GM18858 (cell line): ENCODE data around the gene CNST.
A peak's percentile ranks its signal among the peaks of the same experiment; 100 is the strongest.

Experiments used
- ATAC-seq: cut with Tn5 transposase; IDR thresholded peaks from one replicate; pipeline ENCODE4 v1.9.1; 2021; ENCODE audit not compliant: unreplicated experiment

CNST gene, protein sequence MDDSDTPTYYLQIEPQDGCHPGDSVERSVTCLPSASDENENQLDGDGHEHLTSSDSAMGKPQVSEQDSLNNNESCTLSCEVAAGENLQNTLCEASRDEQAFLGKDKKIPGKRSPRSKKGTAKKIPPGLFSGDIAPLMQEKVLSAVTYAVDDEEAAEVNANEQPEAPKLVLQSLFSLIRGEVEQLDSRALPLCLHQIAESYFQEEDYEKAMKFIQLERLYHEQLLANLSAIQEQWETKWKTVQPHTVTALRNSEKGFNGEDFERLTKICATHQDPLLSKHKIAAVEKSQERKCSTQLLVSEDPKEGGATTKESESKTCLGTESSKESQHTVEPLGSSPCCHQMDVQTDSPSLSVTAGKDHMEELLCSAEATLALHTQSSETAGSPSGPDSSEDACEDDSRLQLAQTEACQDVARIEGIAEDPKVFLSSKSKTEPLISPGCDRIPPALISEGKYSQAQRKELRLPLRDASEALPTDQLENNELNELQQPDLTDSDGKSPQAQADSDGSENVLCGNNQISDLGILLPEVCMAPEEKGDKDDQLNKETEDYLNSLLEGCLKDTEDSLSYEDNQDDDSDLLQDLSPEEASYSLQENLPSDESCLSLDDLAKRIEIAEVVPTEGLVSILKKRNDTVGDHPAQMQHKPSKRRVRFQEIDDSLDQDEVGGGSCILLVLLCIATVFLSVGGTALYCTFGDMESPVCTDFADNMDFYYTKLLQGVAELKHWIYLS

DNA sequence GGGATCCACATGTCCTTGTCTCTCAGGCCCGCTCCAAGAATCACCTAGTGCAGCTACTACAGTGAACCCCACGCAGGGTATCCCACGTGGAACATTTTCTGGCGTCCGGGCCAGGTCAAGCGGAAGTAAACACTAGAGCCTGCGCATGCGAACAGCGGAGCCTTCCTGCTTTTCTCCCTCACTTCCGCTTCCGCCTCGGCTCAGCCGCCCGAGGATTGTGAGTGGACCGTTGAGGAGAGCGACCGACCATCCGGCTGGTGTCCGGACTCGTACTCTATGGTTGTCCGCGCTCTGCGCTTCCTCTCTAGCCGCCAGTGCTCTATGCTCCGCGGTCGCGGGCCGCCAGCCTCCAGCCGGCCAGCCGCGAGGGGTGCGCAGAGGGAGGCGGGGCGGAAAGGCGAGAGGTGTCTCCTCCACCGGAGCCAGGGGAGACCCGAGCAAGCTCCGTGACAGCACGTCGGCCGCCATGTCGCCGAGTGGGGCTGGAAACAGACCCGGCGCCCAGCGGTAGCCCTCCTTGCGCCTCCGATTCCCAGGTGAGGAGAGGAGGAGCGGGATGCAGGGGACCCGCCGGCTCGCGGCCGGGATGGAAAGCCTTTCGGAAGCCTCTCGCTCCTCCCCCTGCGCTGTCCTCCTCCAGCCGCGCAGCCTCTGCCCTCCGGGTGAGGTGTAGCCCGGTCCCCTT lies at the start of gene CNST, which contains the start of gene TFB2M:
Gene CNST (plus strand): TSS at position 329 of the 685 bp plus-strand sequence. CDS start 25,107 bp downstream, outside the sequence.
Gene TFB2M (minus strand): TSS at position 134 of the 685 bp plus-strand sequence. CDS start 123 bp downstream, at position 11.
- ATAC-seq = peak; percentile 93

DNA sequence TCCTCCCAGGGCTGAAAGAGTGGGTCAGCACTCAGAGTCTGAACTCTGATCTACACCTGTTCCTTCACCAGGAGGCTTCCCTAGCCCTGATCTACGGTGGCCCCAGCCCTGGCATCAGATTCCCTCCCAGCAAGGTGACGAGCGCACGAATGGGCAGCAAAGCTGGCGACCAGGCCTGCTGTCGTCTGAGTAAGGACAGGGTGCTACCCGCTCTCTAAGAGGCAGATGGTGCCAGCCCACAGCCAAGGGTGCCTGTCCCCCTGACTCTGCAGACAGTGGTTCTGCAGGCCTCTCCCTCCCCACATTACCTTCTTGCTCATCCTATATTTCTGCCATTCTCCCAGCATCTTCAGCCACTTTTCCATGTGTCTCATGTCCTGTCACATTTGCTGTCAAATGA lies 48.9 kb upstream of the CNST start:
- ATAC-seq = no peak

DNA sequence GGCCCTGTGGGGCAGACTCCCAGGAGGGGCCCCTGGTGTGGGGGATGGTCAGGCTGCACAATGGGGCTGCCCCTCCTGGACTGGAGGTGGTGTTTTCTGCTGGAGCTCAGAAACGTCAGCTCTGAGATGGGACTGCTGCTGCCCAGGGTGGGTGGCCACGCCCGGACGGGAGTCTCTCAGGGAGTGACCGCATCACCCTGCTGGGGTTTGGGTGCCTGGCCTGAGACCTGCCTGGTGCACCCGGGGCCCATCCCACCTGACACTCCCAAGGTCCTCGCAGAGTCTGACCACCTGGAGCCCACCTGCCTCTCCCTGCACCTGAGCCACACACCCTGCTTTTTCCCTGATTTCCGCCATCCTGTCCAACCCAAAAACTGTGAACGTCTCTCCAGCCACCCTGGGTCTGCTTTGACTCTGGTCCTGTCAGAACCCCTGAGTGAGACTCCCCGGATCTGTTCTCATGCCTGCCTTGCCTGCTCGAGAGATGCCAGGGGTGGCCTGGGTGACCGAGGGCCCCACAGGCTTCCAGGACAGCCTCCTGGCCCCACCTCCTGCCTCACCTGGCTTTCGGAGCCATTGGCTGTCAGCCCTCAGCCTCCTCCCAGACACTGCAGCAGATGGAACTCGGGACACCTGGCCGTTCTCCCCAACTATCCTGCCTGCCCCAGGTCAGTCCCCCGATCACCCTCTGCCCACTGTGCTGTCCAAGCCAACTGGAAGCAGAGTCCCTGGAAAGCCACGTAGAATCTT lies 47.6 kb upstream of the CNST start:
- no peak for ATAC-seq

DNA sequence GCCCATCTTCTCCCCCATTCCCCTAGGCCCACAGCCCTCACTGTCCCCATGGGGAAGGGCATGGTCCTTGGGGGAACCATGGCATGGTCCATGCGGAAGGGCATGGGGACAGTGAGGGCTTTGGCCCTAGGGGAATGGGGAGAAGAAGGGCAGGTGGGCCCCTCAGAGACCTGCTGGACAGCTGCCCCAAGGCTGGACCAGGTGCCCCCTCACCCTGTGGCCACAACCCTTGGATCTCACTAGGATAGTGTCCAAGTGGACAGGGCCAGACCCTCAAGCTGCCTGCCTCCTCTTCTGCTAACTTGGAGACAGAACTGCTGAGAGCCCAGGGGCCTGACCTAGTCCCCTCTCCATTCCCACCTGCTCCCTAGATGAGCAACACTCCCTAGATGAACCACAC lies 46.7 kb upstream of the CNST start:
- no peak for ATAC-seq

DNA sequence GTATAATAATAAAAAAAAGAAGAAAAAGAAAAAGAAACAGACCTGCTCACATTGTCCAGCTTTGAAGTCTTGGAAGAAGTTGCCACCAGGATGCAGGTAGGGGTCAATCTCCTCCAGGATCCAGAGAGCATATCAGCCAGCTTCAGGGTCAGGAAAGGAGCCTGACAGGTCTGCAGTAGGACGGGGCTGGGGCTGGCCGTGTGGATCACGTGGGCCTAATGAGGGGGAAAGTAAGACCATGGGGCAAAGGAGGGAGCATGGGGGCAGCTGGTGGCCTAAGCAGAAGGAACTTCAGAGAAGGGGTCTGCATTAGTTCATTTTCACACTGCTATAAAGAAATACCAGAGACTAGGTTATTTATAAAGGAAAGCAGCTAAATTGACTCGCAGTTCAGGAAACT lies 39.9 kb upstream of the CNST start:
- no peak for ATAC-seq

DNA sequence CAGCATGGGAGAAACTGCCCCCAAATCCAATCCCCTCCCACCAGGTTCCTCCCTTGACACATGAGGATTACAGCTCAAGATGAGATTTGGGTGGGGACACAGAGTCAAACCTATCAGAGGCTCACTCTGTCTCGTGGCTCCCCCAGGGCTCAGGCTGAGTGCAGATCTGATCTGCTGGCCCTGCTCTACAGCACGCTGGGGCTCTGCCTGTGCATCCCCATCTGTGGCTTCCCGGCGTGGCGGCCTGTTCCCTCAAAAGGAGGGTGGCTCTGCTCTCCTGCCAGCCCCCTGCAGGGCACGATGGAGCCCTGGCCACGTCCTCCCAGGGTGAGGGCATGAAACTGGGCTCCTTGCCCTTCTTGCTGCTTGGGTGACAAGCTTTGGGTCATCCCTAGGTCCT lies 39.3 kb upstream of the CNST start:
- ATAC-seq = no peak

DNA sequence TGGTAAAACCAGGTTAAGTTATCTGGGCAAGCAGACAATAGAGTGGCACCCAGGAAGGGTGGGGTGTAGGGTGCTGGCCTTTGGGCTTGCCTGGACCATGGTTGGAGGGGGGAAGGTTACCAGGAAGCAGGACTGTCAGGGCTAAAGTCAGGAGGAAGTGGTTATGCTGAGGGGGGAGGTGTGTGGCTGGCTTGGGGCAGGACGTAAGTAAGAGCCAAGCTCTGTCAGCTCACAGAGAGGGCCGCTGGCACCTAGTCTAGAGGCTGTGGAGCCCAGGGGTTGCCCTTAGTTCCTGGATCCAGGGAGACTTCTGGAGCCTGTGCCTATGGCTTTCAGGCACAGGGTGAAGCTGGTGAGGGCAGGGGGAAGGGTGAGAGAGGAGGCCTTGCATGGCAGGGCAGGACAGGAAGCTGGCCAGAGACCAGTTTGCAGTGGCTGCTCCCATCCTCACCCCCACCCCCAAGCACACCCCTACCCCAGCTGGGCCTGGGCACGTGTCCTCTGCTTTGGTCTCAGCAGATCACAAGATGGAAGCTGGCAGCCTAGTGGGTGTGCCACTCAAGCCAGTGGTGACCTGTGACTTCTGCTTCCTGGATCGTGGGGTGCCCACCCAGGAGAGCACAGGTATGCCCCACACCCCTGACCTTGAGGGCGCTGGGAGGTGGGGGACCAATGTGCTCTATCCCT lies 38.7 kb upstream of the CNST start:
- ATAC-seq = peak; percentile 44

DNA sequence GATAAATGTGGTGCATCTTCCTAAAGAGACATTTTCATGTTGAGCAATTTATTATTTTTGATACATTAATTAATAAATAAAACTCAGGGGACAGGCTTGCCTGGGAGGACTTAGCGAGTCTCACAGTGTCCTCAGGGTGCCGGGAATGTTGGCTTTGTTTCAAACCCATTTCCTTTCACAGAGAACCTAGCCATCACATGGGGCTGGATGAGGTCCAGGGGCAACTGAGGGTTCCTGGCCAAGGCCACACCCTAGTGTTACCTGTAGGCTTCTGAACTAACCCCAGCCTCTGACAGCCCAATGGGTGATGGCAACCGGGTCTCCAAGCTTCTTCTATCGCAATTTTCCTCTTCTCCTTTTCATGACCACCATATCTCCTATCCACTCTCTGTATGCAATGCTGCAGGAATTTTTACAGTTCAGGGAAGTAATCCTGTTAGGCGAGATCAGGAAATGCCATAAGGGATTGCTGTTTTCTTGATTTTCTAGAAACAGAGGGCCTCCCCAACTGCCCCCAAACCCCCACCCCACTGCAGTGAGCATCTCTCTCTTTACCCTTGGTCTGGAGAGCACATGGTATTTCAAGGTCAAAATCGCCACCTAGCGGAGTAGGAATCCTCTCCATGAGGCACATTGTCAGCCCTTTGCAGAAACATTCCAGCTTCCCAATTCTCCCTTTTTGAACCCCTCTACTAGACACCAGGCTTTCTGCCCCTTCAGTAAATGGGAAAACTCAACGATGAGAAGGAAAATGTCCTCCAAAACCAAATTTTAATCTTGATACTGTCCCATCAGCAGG lies 37.1 kb upstream of the CNST start:
- ATAC-seq = no peak

DNA sequence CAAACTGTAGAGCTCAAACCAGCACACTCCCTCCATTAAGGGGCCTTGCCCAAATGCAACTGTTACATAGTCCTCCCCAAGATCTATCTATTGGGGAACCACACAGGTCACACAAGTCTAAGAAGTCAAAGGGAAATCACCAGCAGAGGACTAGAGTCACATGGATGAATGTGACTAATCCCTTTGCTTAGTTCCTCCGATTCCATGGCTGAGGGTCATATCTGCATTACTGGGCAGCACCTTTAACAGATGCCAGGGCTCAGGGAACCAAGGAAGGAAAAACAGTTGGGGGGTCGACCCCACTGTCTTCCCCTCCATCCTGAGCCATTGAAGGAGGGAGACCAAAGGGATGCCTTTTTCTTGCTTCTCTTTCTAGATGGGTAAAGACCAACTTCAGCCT lies 35.8 kb upstream of the CNST start:
- ATAC-seq = no peak

DNA sequence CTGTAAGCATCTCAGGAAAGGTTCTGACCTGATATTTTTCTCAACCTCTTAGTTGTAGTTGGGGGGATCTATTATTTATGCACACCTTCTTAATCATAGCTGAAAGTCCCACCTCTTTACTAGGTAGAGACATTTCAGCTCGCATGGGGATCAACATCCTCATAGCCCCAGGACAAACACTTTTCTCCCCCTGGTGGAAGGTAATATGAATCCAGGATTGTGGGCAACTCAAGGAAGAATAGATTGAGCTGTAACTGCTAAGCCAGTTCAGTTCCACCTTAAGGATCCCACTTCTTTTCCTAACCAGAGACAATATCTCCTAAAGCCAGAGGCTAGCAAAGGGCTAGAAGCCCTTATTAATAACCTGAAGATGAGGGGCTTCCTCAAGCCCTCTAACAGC lies 33.7 kb upstream of the CNST start:
- ATAC-seq = no peak

DNA sequence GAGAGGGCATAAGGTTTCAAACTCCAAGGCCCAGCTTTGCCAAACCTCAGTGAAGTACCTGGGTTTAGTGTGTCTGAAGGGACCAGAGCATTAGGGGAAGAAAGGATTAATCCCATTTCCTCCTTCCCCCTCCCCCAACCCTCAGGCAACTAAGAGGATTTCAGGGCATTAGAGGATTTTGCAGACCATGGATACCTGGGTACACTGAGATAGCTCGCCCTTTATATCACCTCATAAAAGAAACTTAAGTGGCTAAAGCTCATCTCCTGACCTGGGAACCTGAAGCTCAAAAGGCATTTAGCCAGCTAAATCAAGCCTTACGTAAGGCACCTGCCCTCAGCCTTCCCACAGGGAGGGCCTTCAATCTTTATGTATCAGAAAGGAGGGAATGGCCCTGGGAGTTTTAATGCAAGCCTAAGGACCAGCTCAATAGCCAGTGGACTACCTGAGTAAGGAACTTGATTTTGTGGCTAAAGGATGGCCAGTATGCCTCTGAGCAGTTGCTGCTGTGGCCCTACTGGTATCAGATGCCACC lies 32.8 kb upstream of the CNST start:
- no peak for ATAC-seq

DNA sequence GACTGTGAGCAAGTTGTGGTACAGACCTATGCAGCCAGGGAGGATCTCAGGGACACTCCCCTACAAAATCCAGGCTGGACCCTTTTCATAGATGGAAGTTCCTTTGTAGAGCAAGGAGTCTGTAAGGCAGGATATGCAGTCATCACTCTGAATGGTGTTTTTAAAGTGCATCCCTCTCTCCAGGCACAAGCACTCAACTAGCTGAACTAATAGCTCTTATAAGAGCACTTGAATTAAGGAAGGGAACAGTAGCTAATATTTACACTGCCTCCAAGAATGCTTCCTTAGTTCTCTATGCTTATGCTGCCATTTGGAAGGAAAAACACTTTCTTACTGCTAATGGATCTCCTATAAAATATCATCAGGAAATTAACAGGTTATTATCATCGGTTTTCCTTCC lies 32.1 kb upstream of the CNST start:
- no peak for ATAC-seq

DNA sequence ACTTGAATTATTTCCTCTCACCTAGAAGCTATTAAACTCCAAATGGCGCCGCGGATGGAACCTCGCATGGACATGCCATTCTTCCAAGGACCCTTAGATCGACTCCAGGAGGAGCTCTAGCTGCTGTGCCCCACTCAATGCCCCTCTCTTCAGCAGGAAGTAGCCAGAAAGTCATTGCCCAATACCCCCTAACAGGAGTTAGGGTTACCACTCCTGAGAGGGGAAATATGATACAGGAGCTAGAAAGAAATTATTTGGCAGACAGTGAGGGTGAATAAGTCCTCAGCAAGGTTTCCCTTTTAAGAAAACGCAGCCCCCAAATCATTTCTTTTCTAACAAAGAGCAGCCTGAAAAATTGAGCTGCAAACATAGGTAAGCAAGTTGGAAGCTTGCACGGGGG lies 28.8 kb upstream of the CNST start:
- ATAC-seq = no peak

DNA sequence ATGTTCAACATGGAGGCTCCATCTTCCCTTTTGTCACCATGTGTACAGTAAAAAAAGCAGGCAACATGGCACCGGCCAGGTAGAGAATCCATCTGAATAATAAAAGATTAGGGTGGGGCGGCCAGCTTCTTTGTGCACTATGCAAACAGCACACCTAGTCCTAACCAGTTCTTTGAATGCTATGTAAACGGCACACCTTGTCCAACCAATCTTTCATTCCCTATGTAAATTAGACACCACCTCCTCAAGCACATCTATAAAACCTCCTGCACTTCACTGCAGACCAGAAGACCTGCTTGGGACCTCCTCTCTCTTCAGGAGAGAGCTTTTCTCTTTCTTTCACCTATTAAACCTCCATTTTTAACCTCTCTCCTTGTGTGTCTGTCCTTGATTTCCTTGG lies 28.4 kb upstream of the CNST start:
- ATAC-seq = no peak

DNA sequence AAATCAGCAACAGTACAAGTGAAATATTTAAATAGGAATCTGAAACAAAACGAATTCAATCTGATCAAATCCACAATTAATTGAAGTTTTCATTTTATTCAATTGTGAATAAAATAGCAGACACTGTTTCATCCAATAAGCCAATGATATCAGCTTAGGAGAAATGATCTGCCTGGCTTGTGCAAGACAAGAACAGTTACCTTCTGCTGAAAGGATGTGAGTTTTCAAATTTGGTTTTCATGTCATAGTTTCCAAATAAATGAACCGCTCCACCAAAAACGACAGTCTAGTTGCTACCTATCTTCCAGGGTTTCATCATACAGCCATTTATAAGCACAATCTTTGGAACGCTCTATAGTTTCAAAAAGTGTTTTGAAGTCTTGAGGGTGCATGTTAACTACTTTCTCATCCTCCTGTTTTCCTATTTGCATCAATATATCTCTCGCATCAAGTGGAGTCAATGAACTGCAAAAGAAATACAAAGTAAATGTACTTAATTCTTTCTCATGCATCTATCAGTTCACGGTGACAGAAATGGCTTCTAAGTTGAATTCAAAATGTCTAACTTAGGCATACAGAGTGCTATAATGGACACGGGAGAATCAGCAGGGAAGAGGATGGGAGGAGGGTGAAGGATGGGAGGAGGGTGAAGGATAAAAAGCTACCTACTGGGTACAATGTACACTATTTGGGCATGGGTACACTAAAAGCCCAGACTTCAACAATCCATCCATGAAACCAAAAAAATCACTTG lies 25.3 kb upstream of the CNST start:
- no peak for ATAC-seq

DNA sequence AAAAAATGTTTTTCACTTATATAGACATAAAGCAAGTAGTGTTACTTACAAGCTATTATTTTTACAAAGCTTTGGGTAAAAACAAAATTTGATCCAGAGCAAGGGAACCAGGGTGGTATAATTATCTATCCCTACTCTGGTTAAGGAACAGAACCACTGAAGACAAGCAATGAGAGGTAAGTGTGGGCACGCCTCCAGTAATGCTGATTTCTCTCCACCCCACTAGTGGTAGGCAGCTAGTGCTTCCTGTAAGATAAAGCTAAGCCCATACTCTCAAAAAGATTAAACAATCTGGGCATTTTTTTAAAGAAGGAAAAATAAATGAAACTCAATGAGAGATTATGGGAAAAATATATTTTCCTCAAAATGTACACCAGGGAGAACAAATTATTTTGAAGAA lies 22.3 kb upstream of the CNST start:
- ATAC-seq = no peak

DNA sequence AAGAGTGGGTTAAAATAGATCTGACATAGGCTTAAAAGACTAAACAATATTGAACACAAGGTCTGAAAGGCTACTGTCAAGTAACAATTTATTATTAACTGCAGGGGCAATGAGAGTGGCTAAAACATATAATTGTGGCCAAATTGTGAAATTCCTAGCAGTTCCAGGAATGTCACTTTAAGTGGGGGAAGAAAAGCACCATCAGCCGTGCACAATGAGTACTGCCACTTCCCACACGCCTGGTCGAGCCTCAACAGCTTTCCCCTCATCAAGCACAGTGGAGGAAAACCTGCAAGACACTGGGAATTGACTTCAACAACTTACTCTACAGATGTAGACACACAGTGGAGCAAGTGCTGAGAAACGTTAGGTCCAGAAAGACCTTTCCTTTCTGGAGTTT lies 16.6 kb upstream of the CNST start:
- no peak for ATAC-seq

DNA sequence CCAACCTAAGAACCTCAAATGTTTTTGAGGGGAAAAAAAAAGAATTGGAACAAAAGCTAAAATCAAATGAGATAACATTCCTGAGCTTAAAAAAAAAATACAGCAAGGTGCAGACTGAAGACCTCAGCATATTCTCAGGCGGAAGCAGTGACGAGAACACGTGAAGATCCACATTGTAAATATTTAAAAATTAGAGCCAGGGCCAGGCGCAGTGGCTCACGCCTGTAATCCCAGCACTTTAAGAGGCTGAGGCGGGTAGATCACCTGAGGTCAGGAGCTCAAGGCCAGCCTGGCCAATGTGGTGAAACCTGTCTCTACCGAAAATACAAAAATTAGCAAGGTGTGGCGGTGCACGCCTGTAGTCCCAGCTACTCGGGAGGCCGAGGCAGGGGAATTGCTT lies 15.9 kb upstream of the CNST start:
- ATAC-seq = no peak

DNA sequence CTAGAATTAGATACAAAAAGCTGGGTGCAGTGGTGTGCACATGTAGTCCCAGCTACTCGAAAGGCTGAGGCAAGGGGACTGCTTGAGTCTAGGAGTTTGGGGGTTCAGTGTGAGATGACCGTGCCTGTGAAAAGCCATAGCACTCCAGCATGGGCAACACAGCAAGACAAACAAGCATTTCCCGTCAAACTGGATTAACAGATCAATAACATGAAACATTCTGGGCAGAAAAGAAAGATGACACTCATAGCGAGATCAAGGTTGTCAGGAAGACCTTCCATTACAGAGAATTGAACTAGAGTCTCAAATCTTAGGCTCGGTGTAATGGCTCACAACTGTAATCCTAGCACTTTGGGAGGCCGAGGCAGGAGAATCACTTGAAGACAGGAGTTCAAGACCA lies 14.1 kb upstream of the CNST start:
- no peak for ATAC-seq
